Caki2 (cell line): ENCODE measurements around the gene EIF5A2. TPM values are rescaled to one million over a fixed set of nuclear protein-coding genes. Genes with fewer than 3 reads are reported as not detected.
"Not testable (repeated sequence)": the region's sequence is repeated elsewhere in the genome, so short reads cannot be mapped to it uniquely, and the experiment has no call there.

Source experiments
- DNase-seq: peaks from one replicate; pipeline ENCODE4 v3.0.0-alpha.2; 2015; ENCODE audit warnings: low read depth
- in situ Hi-C: cut with HindIII; loops from 2 replicates; pipeline ENCODE4 v1.10.0; 2016; ENCODE audit warnings: low sequenced_read_pairs, low pct_unique_long_range_greater_than_20kb, mixed read lengths
- total RNA-seq: library from RNA; depleted of rRNA; stranded (reverse); fragments of >200 nt; shearing (Covaris generic); gene quantifications from 2 replicates; pipeline ENCODE4 v1.2.3, GENCODE V29; 2014; ENCODE audit warnings: low replicate concordance; rRNA removed

EIF5A2 gene
- total RNA-seq = 24.6 and 34.8 TPM in 2 replicates

DNA sequence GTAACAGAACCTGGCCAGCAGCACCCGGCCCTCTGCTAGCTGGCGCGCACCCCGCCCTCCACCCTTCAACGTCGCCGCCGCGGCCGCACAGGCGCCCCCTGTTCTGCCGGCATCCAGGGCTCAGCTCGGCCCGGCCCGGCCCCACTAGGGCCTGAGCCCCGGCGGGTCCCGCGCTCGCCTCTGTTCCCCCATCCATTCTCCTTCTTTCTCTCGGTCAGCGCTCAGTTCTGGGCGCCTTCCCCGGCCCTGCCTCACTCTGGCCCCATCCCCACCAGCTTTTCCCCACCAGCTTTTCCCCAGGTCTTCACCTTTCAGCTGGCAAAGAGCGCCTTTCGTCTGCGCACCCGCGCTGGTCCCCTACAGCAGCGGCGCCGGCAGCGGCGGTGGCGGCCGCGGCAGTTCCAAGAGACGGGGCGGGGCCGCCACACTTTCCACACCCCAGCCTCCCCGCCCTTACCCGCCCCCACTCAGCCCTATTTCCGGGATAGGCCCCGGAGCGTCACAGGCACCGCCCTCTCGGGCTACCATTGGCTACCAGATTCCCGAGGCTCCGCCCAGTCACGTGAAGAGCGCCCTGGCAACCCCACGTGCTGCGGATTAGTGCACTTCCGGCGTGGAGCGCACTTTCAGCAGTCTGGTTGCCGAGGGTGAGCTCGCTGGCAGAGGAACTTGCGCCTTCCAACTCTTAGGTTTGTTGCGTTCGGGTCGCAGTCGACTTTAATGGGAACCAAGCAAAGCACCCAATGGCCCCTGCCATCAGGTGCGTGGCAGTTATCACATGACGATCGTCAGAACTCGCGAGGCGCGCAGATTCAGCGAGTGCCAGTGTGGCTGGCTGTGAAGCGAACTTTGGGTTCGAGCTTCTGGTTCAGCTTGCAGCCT is at the start of gene EIF5A2:
TSS of gene EIF5A2 (minus strand) at position 403 of the 882 bp plus-strand sequence. CDS start 831 bp downstream, outside the sequence.
- in situ Hi-C loops = no loop called here

DNA sequence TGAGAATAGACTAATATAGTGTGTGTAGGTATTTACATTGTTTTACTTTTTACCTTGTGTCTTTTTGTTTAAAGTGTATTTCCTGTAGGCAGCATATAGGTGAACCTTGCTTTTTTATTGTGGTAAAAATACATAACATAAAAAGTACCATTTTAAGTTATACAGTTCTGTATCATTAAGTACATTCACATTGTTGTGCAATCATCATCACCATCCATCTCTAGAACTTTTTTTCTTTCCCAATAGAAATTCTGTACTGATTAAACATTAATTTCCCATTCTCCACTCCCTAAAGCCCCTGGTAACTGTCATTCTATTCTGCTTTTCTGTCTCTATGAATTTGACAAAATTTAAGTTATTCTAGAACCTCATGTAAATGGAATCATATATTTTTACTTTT is 48.2 kb upstream of the EIF5A2 start:
- in situ Hi-C loops = no loop called here
- no peak for DNase-seq

More for the DNA sequence above, at the start of gene EIF5A2:
- peak; percentile 97 for DNase-seq

DNA sequence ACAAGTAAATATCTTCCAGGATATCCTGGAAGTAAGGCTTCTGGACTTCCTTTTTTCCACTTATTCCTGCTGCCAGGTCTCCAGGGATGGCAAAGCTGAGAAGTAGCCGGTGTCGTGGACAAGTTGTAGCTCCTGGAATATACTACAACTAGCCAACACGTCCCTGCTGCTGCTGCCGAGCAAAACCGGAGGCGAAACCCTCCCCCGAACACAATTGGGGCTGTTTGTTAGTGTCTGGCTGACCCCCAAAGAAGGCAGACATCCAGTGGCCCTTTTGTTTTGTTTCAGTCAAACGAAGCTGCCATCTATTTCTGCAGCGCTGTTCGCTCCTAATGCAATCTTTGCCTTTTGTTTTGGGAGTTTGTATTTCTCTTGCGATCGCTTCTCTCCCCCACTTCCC is 45.3 kb upstream of the EIF5A2 start:
- DNase-seq = no peak
- in situ Hi-C loops = no loop called here

GRCh38 chr3:170953229-170953628 is 44.8 kb upstream of the EIF5A2 start:
- in situ Hi-C loops = no loop called here

DNA sequence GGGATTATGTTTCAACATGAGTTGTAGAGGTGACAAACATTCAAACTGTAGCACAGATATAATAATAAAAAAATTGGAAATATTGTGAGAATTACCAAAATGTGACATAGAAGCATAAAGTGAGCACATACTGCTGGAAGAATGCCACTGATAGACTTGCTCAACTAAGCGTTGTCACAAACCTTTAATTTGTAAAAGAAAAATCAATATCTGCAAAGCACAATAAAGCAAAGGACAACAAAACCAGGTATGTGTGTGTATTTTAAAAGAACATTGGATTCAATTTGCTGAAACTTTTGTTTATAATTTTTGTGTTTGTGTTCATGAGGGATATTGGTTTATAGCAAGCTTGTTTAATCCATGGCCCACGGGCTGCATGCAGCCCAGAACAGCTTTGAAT is 40.8 kb upstream of the EIF5A2 start:
- no peak for DNase-seq
- in situ Hi-C loops = no loop called here

More at GRCh38 chr3:170953229-170953628, 44.8 kb upstream of the EIF5A2 start:
- no peak for DNase-seq

- DNase-seq = no peak
- in situ Hi-C loops = no loop called here
These were observed 38.8 kb upstream of the EIF5A2 start for GRCh38 chr3:170947018-170947769.

DNA sequence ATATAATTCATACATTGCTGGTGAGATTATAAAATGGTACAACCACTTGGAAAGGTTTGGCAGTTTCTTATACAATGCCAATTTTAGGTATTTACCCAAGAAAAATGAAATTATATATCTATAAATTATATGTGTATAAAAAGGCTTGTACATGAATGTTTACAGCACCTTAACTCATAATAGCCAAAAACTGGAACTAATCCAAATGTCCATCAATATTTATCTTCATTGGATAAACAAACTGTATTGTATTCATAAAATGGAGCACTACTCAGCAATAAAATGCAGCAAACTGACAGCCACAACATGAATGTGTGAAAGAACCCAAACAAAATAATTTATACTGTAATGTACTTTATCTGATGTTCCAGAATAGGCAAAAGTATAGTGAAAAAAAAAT is 33.6 kb upstream of the EIF5A2 start:
- in situ Hi-C loops = no loop called here
- no peak for DNase-seq

GRCh38 chr3:170941551-170941950 is 33.1 kb upstream of the EIF5A2 start:
- no peak for DNase-seq
- in situ Hi-C loops = no loop called here

DNA sequence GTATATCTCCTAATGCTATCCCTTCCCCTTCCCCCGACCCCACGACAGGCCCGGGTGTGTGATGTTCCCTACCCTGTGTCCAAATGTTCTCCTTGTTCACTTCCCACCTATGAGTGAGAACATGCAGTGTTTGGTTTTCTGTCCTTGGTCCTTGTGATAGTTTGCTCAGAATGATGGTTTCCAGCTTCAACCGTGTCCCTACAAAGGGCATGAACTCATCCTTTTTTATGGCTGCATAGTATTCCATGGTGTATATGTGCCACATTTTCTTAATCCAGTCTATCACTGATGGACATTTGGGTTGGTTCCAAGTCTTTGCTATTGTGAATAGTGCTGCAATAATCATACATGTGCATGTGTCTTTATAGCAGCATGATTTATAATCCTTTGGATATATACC is 24.6 kb upstream of the EIF5A2 start:
- in situ Hi-C loops = not testable (repeated sequence)

GRCh38 chr3:170923553-170923952 is 15.1 kb upstream of the EIF5A2 start:
- DNase-seq = not testable (repeated sequence)

More for the DNA sequence above, 24.6 kb upstream of the EIF5A2 start:
- DNase-seq = not testable (repeated sequence)

DNA sequence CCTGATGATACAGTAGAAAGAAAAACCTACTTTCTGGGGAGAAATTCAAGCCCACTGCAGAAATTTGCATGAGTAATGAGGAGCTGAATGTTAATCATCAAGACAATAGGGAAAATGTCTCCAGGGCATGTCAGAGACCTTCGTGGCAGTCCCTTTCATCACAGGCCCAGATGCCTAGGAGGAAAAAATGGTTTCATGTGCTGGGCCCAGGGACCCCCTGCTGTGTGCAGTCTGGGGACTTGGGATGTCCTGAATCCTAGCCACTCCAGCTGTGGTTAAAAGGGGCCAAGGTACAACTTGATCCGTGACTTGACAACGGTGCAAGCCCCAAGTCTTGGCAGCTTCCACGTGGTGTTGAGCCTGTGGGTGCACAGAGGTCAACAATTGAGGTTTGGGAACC is 10.3 kb upstream of the EIF5A2 start:
- in situ Hi-C loops = no loop called here
- no peak for DNase-seq

More at GRCh38 chr3:170923553-170923952, 15.1 kb upstream of the EIF5A2 start:
- in situ Hi-C loops = not testable (repeated sequence)

GRCh38 chr3:170914690-170915089 is 6.3 kb upstream of the EIF5A2 start:
- in situ Hi-C loops = no loop called here
- no peak for DNase-seq

DNA sequence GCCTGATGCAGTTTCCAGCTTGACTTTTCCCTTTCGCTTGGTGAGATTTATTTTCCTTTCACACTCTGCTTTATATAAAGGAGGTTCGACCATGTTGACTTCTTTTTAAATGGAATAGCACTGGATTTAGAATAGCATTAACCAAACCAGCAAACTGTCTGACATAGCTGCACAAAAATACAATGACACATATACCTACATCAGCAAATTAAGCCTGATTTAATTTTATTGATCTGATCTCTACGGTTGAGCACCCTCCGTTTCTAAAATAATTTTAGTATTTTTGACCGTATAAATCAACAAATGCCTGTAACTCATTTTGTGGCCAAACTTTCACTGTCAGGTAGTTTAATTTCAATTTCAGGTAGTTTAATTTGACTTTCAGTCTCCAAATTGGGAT is 5.8 kb upstream of the EIF5A2 start:
- in situ Hi-C loops = no loop called here
- no peak for DNase-seq

DNA sequence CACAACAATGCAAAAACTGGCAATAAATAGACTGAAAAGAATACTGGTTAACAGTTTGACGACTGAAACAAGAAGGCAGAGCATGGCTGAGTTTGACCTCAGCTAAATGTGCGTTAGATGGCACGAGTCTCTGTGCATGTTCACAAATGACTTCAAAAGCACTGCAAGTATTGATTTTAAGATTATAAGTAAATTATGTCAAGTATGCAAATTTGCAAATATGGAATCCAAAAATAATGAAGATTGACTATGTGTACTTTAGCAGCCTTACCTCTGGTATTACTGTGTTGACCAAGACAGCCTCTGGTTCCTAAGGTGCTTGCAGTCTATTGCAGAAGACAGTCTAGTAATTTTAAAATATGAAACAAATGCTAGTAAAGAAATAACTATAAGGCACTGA is 2.6 kb upstream of the EIF5A2 start:
- in situ Hi-C loops = no loop called here

GRCh38 chr3:170910542-170910941 is 2.1 kb upstream of the EIF5A2 start:
- in situ Hi-C loops = no loop called here
- DNase-seq = no peak

More for the DNA sequence above, 2.6 kb upstream of the EIF5A2 start:
- DNase-seq = no peak

- in situ Hi-C loops = no loop called here
- DNase-seq = peak; percentile 44
These were observed 879 bp upstream of the EIF5A2 start for GRCh38 chr3:170909129-170909903.

- peak; percentile 48 for DNase-seq
- in situ Hi-C loops = no loop called here
These were observed 701 bp downstream of the EIF5A2 start for GRCh38 chr3:170907637-170908234.

GRCh38 chr3:170905862-170906261 is 2.6 kb downstream of the EIF5A2 start:
- DNase-seq = no peak
- in situ Hi-C loops = no loop called here
